ENCODE measurements around the gene XCL1. TPM values are rescaled to one million over a fixed set of nuclear protein-coding genes. Genes with fewer than 3 reads are reported as not detected.

Gene XCL1
- total and polyA plus RNA-seq, 10 of the 15 experiments (the other 5 are each of a cell fraction or from before 2014, with no cell fraction given), result 0.68 to 1,222 (median 12.2) TPM

- H3K27ac ChIP-seq (ENCODE audit: control insufficient read depth, insufficient read depth), result no peak overlapping the region
- ATAC-seq, result no peak
- H3K36me3 ChIP-seq (ENCODE audit: control insufficient read depth in 2 of 2, insufficient read depth in 2 of 2, low read length in 1 of 2), result no peaks in the 10 kb centered on the region
- no peaks in the 10 kb centered on the region for H3K4me1 ChIP-seq (ENCODE audit: control insufficient read depth, insufficient read depth, low read length)
- no peak overlapping the region for H3K4me3 ChIP-seq
- H3K9ac ChIP-seq (ENCODE audit: control insufficient read depth, insufficient read depth, low read length), result no peak overlapping the region
- FAIRE-seq, result no peak
- ChIA-PET POLR2A (no interaction called here), SMC1A (ENCODE audit: uncharacterized antibody, unreplicated experiment) (interaction anchor here (1.5 to 5.3 kb wide), 13 partner anchors 17 to 528 kb away, joined by 4 to 35 read pairs (median 8); no protein-coding TSS in a partner anchor), CTCF (interaction anchor here (0.7 to 6.9 kb wide), 9 partner anchors 15 to 241 kb away, joined by 3 to 32 read pairs (median 5); no protein-coding TSS in a partner anchor), RAD21 (ENCODE audit: unreplicated experiment) (interaction anchor here (0.9 to 3.4 kb wide), 7 partner anchors 16 to 241 kb away, joined by 3 to 18 read pairs (median 11); no protein-coding TSS in a partner anchor)
- no peaks in the 10 kb centered on the region for H3K9me3 ChIP-seq (replicated peaks; ENCODE audit: control insufficient read depth, insufficient read depth, low read length)
- intact Hi-C loops (cut with micrococcal nuclease; ENCODE audit: unreplicated experiment) (no loop called here), in situ Hi-C loops (cut with MboI) (no loop called here)
- no peaks in the 10 kb centered on the region for H3K79me2 ChIP-seq (ENCODE audit: control insufficient read depth, insufficient read depth, low read length)
- TF ChIP-seq ZSCAN29 (IDR thresholded peaks at IDR 0.05), result no peak
- peaks cover 0 to 2% of the 10 kb centered on the region in 2 experiments; a peak in 1 of 4 replicates for H3K27me3 ChIP-seq (replicated peaks in 1 of 2; ENCODE audit: control insufficient read depth in 2 of 2, insufficient read depth in 2 of 2, low read length in 1 of 2)
- DNase-seq (ENCODE audit: low read depth, low spot score), result no peak
- H3K4me2 ChIP-seq (ENCODE audit: control insufficient read depth, insufficient read depth), result no peak overlapping the region
- H4K20me1 ChIP-seq (ENCODE audit: control insufficient read depth, insufficient read depth), result no peaks in the 10 kb centered on the region
- WGBS (ENCODE audit: insufficient coverage, insufficient replicate concordance, low lambda C conversion rate, missing lambda C conversion rate), result 9% methylated on average over 6 of the region's 6 CpGs
- no peak overlapping the region for H2AFZ ChIP-seq (ENCODE audit: control insufficient read depth, low read depth, low read length)
- BruUV-seq (replicated peaks), result no TSS peak
These were observed 7.2 kb downstream of the XCL1 start for GRCh38 chr1:168583571-168583970.

- POLR2A ChIA-PET, result interaction anchor here (0.7 to 1.3 kb wide), 4 partner anchors 20 to 58 kb away, joined by 3 to 4 read pairs (median 3); no protein-coding TSS in a partner anchor
- FAIRE-seq (no peak), ATAC-seq (no peak), DNase-seq (ENCODE audit: low read depth, low spot score) (no peak)
- Histone ChIP-seq H3K4me2 (ENCODE audit: control insufficient read depth, insufficient read depth) (no peak overlapping the region), H3K4me3 (no peak overlapping the region), H2AFZ (ENCODE audit: control insufficient read depth, low read depth, low read length) (no peak overlapping the region), H3K9me3 (replicated peaks; ENCODE audit: control insufficient read depth, insufficient read depth, low read length) (no peaks in the 10 kb centered on the region), H3K36me3 (ENCODE audit: control insufficient read depth in 2 of 2, insufficient read depth in 2 of 2, low read length in 1 of 2) (no peaks in the 10 kb centered on the region), H4K20me1 (ENCODE audit: control insufficient read depth, insufficient read depth) (no peaks in the 10 kb centered on the region), H3K9ac (ENCODE audit: control insufficient read depth, insufficient read depth, low read length) (no peak overlapping the region), H3K27ac (ENCODE audit: control insufficient read depth, insufficient read depth) (no peak overlapping the region), H3K4me1 (ENCODE audit: control insufficient read depth, insufficient read depth, low read length) (no peaks in the 10 kb centered on the region), H3K79me2 (ENCODE audit: control insufficient read depth, insufficient read depth, low read length) (no peaks in the 10 kb centered on the region), H3K27me3 (replicated peaks in 1 of 2; ENCODE audit: control insufficient read depth in 2 of 2, insufficient read depth in 2 of 2, low read length in 1 of 2) (peaks cover 0 to 2% of the 10 kb centered on the region in 2 experiments; a peak in 1 of 4 replicates)
- WGBS (ENCODE audit: insufficient coverage, insufficient replicate concordance, low lambda C conversion rate, missing lambda C conversion rate), result 0% methylated on average over 3 of the region's 3 CpGs
- CTCF ChIA-PET, result interaction anchor here (1.5 to 6.9 kb wide), 3 partner anchors 17 to 763 kb away, joined by 14 to 32 read pairs (median 26); no protein-coding TSS in a partner anchor
- RAD21 ChIA-PET (ENCODE audit: unreplicated experiment), result interaction anchor here (0.8 to 3.4 kb wide), 7 partner anchors 15 to 146 kb away, joined by 3 to 13 read pairs (median 10); no protein-coding TSS in a partner anchor
- BruUV-seq (replicated peaks), result no TSS peak
- TF ChIP-seq ZBTB40 (IDR thresholded peaks at IDR 0.05; ENCODE audit: borderline replicate concordance) (no peak), ZSCAN29 (IDR thresholded peaks at IDR 0.05) (no peak), E4F1 (IDR thresholded peaks at IDR 0.05; ENCODE audit: borderline replicate concordance, partially characterized antibody) (no peak), FOS (IDR thresholded peaks at IDR 0.05; ENCODE audit: borderline replicate concordance, extremely low read depth, insufficient read length) (no peak), MEF2B (IDR thresholded peaks at IDR 0.05; ENCODE audit: partially characterized antibody, poor library complexity, severe bottlenecking) (peak; percentile 21), IKZF2 (IDR thresholded peaks at IDR 0.05) (peak; percentile 21 to 27; a peak in 2 of 4 replicates), STAT3 (IDR thresholded peaks at IDR 0.05; ENCODE audit: low read depth, low read length) (no peak), CHD1 (IDR thresholded peaks at IDR 0.05; ENCODE audit: low read depth, low read length) (no peak), RUNX3 (IDR thresholded peaks at IDR 0.05; ENCODE audit: low read length) (no peak)
- SMC1A ChIA-PET (ENCODE audit: uncharacterized antibody, unreplicated experiment), result interaction anchor here (0.7 to 5.3 kb wide), 12 partner anchors 15 to 457 kb away, joined by 3 to 35 read pairs (median 6); no protein-coding TSS in a partner anchor
- intact Hi-C loops (cut with micrococcal nuclease; ENCODE audit: unreplicated experiment), result no loop called here
- in situ Hi-C loops (cut with MboI), result no loop called here
These were observed 8.8 kb downstream of the XCL1 start for GRCh38 chr1:168585191-168585590.
